GM12864 (cell line): ENCODE measurements around the gene TMTC4.
"Not testable (repeated sequence)": the region's sequence is repeated elsewhere in the genome, so short reads cannot be mapped to it uniquely, and the experiment has no call there.

Source experiments
- DNase-seq: peaks from one replicate; pipeline ENCODE4 v3.0.0-alpha.2; 2011; ENCODE audit warnings: low read depth
- H3K4me3 ChIP-seq: 2 replicates; pipeline ENCODE4 v1.5.1; 2011; ENCODE audit warnings: mild to moderate bottlenecking, low read depth, low read length, control low read depth
- CTCF ChIP-seq: IDR thresholded peaks from 2 replicates; pipeline ENCODE4 v1.5.1; 2011; ENCODE audit warnings: low read depth, mild to moderate bottlenecking, moderate library complexity, low read length, control low read depth, inconsistent platforms; ENCODE audit errors: missing control alignments

The TMTC4 gene

DNA sequence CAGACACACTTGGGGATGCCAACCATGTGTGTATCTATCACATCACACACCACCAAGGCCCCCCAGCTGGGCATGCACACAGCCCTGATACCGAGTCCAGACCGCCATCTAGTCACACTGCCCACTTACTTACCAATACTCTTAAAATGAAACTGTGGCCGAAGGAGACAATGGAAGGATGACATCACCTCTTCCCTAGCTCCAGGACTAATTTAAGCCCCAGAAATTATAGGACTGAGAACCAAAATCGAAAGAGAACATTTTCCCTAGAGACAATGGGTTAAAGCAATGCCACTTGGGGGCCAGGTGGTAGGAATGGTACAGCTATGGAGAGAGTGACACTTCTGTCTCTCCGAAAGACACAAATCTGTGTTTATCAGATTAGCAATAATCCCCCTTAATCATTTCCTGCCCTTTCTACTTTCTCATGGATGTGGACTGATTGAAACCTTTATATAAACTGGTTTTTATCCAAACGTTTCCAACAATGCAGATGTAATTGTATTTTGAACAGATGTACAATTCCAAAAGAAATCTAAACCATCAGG is 85.3 kb downstream of the TMTC4 start:
- no peak for TF ChIP-seq CTCF
- DNase-seq = no peak
- no peak overlapping the region for H3K4me3 ChIP-seq

GRCh38 chr13:100588331-100589177 is 86.0 kb downstream of the TMTC4 start, which contains the start of gene GGACT:
Gene GGACT (minus strand): TSS chr13:100588789. CDS start chr13:100532591, 56,198 bp downstream.
- H3K4me3 ChIP-seq = peak within 1 kb of the TSS; percentile 84
- no peak for DNase-seq
- peak; percentile 76 for TF ChIP-seq CTCF

DNA sequence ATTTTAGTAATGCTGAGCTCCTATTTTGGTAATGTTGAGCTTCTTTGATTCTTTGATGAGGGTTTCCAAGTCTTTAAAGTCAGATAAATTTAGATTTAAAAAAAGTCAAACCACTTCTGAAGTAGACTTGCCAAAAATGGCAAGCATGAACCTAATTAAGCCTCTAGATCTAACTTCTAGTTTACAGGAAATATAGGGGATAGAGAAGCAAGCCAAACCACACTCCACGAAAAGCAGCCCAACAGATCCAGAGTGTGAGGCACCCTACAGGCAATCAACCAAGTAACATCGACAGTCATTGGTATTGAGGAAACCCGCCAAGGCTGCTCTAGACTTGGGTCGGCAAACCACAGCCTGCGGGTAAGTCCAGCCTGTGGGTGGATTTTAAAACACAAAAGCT is 89.7 kb downstream of the TMTC4 start:
- no peak for TF ChIP-seq CTCF
- H3K4me3 ChIP-seq = no peak overlapping the region
- no peak for DNase-seq

GRCh38 chr13:100581504-100581903 is 93.1 kb downstream of the TMTC4 start:
- DNase-seq = no peak
- TF ChIP-seq CTCF = no peak
- no peak overlapping the region for H3K4me3 ChIP-seq

GRCh38 chr13:100581030-100581429 is 93.6 kb downstream of the TMTC4 start:
- TF ChIP-seq CTCF = no peak
- no peak for DNase-seq

GRCh38 chr13:100580045-100580444 is 94.5 kb downstream of the TMTC4 start:
- no peak for TF ChIP-seq CTCF
- no peak for DNase-seq
- H3K4me3 ChIP-seq = no peak overlapping the region

More at GRCh38 chr13:100581030-100581429, 93.6 kb downstream of the TMTC4 start:
- no peak overlapping the region for H3K4me3 ChIP-seq

GRCh38 chr13:100577239-100577638 is 97.4 kb downstream of the TMTC4 start:
- not testable (repeated sequence) for DNase-seq, H3K4me3 ChIP-seq
